Bronchial smooth muscle cell (primary cell): ENCODE measurements around the gene SLC16A12. TPM values are rescaled to one million over a fixed set of nuclear protein-coding genes. Genes with fewer than 3 reads are reported as not detected.

Source experiments
- total RNA-seq: library from RNA; depleted of rRNA; stranded (reverse); fragments of >200 nt; gene quantifications from 2 replicates; pipeline ENCODE4 v1.2.1, GENCODE V29; 2014

Gene SLC16A12
- total RNA-seq: under 0.01 and 0.16 TPM in 2 replicates

DNA sequence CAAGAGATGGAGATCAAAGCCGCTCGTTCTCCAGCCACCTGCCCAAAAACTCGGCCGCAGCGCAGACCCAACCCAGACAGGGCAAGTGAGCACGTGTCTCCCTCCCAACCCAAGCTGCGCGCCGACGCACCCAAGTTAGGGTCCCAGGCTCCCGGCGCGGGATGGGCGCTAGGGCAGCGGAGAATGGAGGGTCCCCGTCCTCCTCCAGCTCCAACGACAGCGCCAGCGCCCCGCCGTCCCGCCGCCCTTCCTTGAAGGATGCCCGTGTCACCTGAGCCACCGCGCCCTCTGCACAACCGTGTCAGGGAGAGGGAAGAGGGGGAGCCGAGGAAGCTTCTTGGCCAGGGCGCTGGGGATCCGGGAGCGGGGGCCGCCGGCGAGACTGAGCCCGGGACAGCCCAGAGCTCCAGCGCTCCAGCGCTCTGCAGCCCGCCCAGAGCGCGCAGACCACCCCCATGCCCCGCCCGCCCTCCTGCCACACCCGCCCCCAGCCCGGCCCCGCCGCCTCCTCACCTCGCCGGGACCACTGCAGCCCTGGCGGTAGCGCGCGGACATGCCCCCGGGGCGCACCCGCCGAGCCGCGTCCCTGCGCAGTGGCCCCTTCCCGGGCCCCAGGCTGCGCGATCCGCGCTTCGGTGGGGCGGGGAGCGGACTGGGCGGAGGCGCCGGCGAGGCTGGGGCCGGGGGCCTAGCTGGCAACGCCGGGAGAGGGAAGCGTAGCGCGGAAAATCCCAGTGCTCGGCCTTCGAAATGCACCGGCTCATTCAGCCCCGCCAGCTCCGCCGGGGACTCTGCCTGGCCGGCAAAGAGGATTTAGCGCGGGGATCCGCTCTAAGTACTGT, at the start of gene SLC16A12:
Gene SLC16A12, minus strand, starts transcription at position 424 of the 842 bp plus-strand sequence. CDS start 73,016 bp downstream, outside the sequence.

GRCh38 chr10:89414146-89414878, 121.1 kb downstream of the SLC16A12 start, which contains the start of gene IFIT5:
IFIT5 (plus strand) TSS chr10:89414568; CDS start chr10:89414799, 231 bp downstream.

GRCh38 chr10:89391907-89392756, 143.3 kb downstream of the SLC16A12 start, which contains the start of gene IFIT1:
IFIT1 (plus strand) TSS chr10:89392623; CDS start chr10:89392713, 90 bp downstream.

Other genes with a start within 250 kb of the SLC16A12 start
- gene IFIT2, start 233.5 kb downstream of the SLC16A12 start, total RNA-seq: 8.0 and 9.1 TPM in 2 replicates
- 19.0 and 19.7 TPM in 2 replicates for gene IFIT3, start 207.6 kb downstream of the SLC16A12 start, total RNA-seq
- gene IFIT1B, start 157.5 kb downstream of the SLC16A12 start, total RNA-seq: under 0.01 TPM in 1 of 2 replicates, not detected in the other
- gene IFIT1, start 143.0 kb downstream of the SLC16A12 start, total RNA-seq: 40.8 and 43.9 TPM in 2 replicates
- 18.8 and 20.0 TPM in 2 replicates for gene IFIT5, start 121.0 kb downstream of the SLC16A12 start, total RNA-seq
- 3.1 and 5.2 TPM in 2 replicates for gene PANK1, start 109.6 kb upstream of the SLC16A12 start, total RNA-seq
- 2.2 and 4.4 TPM in 2 replicates for gene KIF20B, start 166.0 kb upstream of the SLC16A12 start, total RNA-seq